GM12801 (cell line): ENCODE results near the gene CUX1.

Source experiments
- TF ChIP-seq, protein P1 (sequence below): IDR thresholded peaks from one replicate; pipeline ENCODE4 v1.5.1; 2011; ENCODE audit warnings: control low read depth; ENCODE audit not compliant: insufficient read length; ENCODE audit errors: extremely low read depth

The CUX1 gene

DNA sequence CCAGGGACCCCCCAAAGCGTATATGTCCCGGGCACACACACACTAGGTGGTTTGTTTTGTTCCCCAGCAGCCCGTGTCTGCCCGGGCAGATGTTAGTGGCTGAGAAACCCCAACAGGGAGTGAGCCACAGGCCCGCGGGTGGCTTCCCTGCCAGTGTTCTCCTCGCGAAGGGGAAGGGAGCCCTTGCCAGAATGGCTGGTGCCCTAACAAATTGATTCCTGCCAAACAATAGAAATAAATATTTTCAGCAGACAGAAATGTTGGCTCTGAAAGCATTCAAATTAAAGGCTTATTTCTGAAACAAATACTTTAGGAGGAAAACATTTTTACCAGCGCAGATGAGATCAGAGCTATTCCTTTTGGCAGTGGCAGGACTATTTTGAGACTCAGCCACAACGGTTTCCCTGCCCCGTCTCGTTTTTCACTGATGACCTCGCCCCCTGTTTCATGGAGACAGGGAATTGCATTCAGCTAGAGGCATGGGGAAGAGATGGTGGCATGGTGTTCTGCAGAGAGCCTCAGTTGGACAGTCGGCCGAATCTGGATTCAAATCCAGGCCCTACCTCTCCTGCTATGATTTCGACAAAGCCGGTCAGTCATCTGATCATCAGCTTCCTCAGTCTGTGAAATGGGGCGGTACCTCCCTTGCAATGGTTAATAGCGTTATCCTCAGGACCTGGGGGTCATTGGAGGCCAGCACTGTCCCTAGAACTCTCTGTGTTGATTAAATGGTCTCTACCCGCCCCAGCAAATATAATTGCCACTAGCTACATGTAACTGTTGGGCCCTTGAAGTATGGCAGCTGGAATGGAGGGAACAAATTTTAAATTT is 84.5 kb downstream of the CUX1 start:
- TF ChIP-seq, protein P1, sequence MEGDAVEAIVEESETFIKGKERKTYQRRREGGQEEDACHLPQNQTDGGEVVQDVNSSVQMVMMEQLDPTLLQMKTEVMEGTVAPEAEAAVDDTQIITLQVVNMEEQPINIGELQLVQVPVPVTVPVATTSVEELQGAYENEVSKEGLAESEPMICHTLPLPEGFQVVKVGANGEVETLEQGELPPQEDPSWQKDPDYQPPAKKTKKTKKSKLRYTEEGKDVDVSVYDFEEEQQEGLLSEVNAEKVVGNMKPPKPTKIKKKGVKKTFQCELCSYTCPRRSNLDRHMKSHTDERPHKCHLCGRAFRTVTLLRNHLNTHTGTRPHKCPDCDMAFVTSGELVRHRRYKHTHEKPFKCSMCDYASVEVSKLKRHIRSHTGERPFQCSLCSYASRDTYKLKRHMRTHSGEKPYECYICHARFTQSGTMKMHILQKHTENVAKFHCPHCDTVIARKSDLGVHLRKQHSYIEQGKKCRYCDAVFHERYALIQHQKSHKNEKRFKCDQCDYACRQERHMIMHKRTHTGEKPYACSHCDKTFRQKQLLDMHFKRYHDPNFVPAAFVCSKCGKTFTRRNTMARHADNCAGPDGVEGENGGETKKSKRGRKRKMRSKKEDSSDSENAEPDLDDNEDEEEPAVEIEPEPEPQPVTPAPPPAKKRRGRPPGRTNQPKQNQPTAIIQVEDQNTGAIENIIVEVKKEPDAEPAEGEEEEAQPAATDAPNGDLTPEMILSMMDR = no peak

DNA sequence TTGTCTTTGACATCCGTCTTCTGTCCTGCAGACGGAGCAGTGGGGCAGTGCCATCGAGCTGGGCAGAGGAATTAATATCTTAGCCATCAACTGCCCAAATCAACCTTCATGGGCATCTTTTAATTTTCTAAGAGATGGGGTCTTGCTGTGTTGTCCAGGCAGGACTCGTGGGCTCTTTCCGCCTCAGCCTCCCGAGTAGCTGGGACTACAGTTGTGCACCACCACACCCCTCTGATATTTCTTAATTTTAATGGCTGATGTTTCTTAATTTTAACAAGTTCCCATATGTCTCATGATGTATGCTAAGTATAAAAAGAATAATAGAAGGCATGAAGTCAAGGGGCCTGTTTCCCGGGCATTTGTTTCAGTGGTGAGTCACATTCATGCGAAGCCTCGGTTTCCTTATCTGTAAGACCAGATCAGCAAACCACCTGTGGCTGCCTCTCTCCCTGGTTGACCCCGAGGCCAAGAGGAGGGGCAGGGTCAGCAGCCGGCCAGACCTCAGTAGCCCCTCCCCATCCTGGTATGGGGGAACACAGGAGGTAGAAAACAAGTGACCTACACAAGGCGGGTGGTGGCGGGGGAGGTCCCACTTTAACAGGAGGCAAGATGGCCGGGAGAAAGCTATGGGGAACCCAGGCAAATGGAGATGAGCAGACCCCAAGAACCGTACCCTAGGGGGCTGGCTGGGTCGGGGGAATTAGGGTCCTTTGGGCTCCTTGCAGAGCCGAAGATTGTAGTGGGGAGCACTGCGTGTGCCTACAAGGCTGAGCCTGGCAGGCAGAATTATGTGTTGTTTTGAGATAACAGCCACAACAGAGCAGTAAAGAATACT is 85.5 kb downstream of the CUX1 start:
- TF ChIP-seq, protein P1 = no peak

DNA sequence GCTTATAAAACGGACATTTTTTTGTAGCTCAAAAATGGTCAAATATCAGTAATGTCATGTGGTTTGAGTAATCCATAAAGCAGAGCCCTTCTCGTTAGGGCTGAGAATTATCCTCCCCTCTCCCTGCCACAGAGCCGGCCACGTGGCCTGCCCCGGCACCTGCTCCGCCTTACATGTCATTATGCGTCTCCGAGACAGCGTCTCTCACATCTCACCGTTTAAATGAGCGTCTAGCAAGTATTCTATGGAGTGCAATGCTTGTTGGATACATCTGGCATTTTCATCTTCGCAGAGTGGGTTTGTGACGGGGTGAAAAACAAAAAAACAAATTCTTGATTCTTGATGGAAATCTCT is 86.1 kb downstream of the CUX1 start:
- TF ChIP-seq, protein P1 = no peak

DNA sequence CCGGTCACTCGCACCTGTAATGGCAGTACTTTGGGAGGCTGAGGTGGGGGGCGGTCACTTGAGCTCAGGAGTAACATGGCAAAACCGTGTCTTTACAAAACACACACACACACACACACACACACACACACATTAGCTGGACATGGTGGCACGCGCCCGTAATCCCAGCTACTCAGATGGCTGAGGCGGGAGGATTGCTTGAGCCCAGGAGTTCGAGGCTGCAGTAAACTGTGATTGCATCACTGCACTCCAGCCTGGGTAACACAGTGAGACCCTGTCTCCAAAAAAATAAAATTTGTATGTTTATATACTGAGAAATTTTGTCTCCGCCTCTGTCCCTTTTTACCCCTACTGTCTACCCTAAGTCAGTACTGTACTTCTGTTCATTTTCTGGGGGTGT is 86.6 kb downstream of the CUX1 start:
- TF ChIP-seq, protein P1 = no peak

DNA sequence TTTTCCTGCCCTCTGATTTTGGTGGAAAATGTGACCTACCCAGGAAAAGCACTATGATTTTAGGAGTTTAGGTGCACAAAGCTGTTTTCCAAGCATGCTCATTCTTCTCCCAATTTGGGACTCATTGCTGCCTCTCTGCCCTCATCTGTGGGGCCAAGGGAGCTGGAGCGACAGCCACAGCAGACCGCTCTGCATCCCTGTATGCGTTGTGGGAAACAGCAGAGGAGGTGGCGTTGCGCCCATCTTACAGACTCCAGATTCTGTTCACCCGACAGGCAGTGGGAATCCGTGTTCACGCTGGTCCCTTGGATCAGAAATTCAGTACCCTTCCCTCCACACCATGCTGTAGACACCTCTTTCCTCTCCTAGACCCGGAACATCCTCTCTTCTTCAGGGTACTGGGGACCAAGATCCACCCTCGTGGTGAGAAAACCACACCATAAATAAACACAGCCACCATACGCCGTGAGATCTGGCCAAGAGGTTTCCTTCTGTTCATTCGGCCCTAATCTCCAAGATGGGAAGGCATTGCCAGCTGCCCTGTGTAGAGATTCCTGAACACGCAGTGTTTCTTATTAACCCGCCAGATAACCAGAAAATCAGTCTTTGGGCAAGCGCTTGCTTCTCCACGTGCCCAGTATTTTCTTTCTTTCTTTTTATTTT is 87.9 kb downstream of the CUX1 start:
- TF ChIP-seq, protein P1 = no peak

DNA sequence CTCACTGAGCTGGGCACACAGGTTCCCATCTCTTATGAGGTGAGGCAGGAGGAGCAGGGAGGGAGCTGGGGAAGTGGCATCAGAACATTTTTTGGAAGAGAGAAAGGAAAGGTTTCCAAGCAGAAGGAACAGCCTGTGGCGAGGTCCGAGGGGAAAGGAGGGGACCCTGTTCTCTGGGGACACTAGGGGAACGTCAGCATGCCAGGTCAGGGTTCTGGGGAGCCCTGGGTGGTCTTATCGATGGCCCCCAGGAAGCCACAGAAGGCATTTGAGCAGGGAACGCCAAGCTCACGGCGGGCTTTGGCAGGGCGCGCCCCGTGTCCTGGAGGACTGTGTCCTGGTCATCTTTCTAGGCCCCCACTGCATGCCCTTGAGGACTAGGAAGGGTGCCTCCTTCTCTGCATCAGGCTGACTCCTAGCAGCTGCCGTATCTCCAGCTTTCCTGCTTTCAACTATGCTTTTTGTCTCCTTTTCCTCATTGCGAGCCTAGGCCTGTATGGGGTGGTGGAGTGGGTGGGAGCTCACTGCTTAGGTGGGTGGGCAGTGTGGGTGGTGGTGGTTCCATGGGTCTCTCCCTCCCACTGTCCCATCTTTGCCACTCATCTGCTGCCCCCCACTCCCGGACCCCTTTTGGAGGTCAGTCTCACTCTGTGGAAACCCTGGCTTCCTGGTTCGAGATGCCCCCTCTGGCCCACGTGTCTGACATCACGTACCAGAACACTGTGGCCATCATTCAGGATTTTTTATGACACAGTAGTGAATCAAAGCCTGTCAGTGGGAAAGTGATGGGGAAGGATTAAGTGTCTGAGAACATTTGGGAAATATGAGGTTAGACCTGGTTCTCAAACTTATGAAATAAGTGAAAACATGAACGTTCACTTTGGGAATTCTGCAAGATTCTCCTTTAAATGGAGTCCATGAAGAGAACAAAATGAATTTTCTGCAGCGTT is 89.1 kb downstream of the CUX1 start:
- TF ChIP-seq, protein P1 = no peak
